DMS114 treated with DMSO at 0.1 percent for 48 hours (cell line): ENCODE results near the gene SV2C.
"Not testable (repeated sequence)": the region's sequence is repeated elsewhere in the genome, so short reads cannot be mapped to it uniquely, and the experiment has no call there.

Experiments
- DNase-seq: peaks from one replicate; lab custom pipeline; 2025; ENCODE audit not compliant: unreplicated experiment; lab: John Stamatoyannopoulos, UW

Gene SV2C

GRCh38 chr5:76082772-76083554 is at the start of gene SV2C:
Gene SV2C (plus strand): TSS chr5:76083383. CDS start chr5:76131751, 48,368 bp downstream.
- DNase-seq = no peak

- not testable (repeated sequence) for DNase-seq
Measured at GRCh38 chr5:76037736-76038151, 45.4 kb upstream of the SV2C start.

GRCh38 chr5:76038212-76038611 is 45.0 kb upstream of the SV2C start:
- DNase-seq = no peak

- DNase-seq = no peak
Measured at GRCh38 chr5:76040806-76041205, 42.4 kb upstream of the SV2C start.

- DNase-seq = no peak
Measured at GRCh38 chr5:76041863-76042262, 41.3 kb upstream of the SV2C start.

- no peak for DNase-seq
Measured at GRCh38 chr5:76046741-76047140, 36.4 kb upstream of the SV2C start.

- no peak for DNase-seq
Measured at GRCh38 chr5:76050134-76050533, 33.0 kb upstream of the SV2C start.

- no peak for DNase-seq
Measured at GRCh38 chr5:76062502-76063041, 20.6 kb upstream of the SV2C start.

- no peak for DNase-seq
Measured at GRCh38 chr5:76065258-76065657, 17.9 kb upstream of the SV2C start.

GRCh38 chr5:76069061-76069735 is 14.0 kb upstream of the SV2C start:
- DNase-seq = no peak

GRCh38 chr5:76074487-76075065 is 8.6 kb upstream of the SV2C start:
- no peak for DNase-seq

- peak; percentile 8 for DNase-seq
Measured at GRCh38 chr5:76081811-76082771, 1.1 kb upstream of the SV2C start.

GRCh38 chr5:76083555-76084495 is 642 bp downstream of the SV2C start:
- DNase-seq = no peak

- DNase-seq = no peak
Measured at GRCh38 chr5:76084496-76085242, 1.5 kb downstream of the SV2C start.

GRCh38 chr5:76085243-76085579 is 2.0 kb downstream of the SV2C start:
- DNase-seq = no peak

- no peak for DNase-seq
Measured at GRCh38 chr5:76086095-76086494, 2.9 kb downstream of the SV2C start.

- DNase-seq = not testable (repeated sequence)
Measured at GRCh38 chr5:76089156-76089555, 6.0 kb downstream of the SV2C start.

- no peak for DNase-seq
Measured at GRCh38 chr5:76091351-76091750, 8.2 kb downstream of the SV2C start.

GRCh38 chr5:76099286-76099702 is 16.1 kb downstream of the SV2C start:
- no peak for DNase-seq
